Right renal cortex interstitium (tissue), 3 donors: ENCODE results near the gene ATP6AP2. TPM values are rescaled to one million over a fixed set of nuclear protein-coding genes. Genes with fewer than 3 reads are reported as not detected.

Source experiments
- DNase-seq, 3 donors: peaks; one replicate each; pipeline ENCODE4 v3.0.0-alpha.2; 2013; ENCODE audit warnings: low read depth in 3 of 3, low spot score in 2 of 3
- polyA plus RNA-seq, 3 donors: library from polyadenylated mRNA; unstranded; fragments of 120-200 nt; gene quantifications; one replicate each; pipeline ENCODE4 v1.2.1, GENCODE V29; 2013; ENCODE audit not compliant: insufficient read length in 3 of 3

ATP6AP2 gene
- polyA plus RNA-seq, 3 donors: 219 to 230 (median 229) TPM

- DNase-seq: no peak
Measured at GRCh38 chrX:40632199-40632598, 51.4 kb downstream of the ATP6AP2 start.

GRCh38 chrX:40637687-40638086, 56.9 kb downstream of the ATP6AP2 start:
- no peak for DNase-seq

GRCh38 chrX:40644176-40644575, 63.4 kb downstream of the ATP6AP2 start:
- DNase-seq: no peak

GRCh38 chrX:40644821-40645358, 64.1 kb downstream of the ATP6AP2 start:
- DNase-seq: no peak

GRCh38 chrX:40646489-40647306, 65.9 kb downstream of the ATP6AP2 start:
- DNase-seq: no peak

GRCh38 chrX:40647307-40648197, 66.8 kb downstream of the ATP6AP2 start, which contains the start of gene CXorf38:
TSS of gene CXorf38 (minus strand) at chrX:40647561. CDS start at chrX:40647520, 41 bp downstream.
- peak; percentile 68 to 83 (median 71) for DNase-seq

GRCh38 chrX:40651620-40652223, 71.0 kb downstream of the ATP6AP2 start:
- DNase-seq: peak in 2 of 3 donors; percentile 34 to 38

GRCh38 chrX:40652664-40653063, 71.9 kb downstream of the ATP6AP2 start:
- no peak for DNase-seq

GRCh38 chrX:40653535-40653934, 72.8 kb downstream of the ATP6AP2 start:
- no peak for DNase-seq

Other genes starting within 250 kb of the ATP6AP2 start
- gene MPC1L, start 42.5 kb downstream of the ATP6AP2 start, polyA plus RNA-seq: not detected
- gene CXorf38, start 66.6 kb downstream of the ATP6AP2 start, polyA plus RNA-seq: 10 to 100 TPM; 10.4 to 11.8 (median 10.4) TPM
- gene MED14, start 154.6 kb downstream of the ATP6AP2 start, polyA plus RNA-seq: 10 to 100 TPM; 42.1 to 48.2 (median 46.1) TPM